ENCODE measurements around the gene SYNE1. TPM values are rescaled to one million over a fixed set of nuclear protein-coding genes. Genes with fewer than 3 reads are reported as not detected.

The SYNE1 gene
- total RNA-seq, 3 donors from 2014 or later: 16.8 to 78.6 (median 22.3) TPM

- no peak for ATAC-seq
- no peaks in the 10 kb centered on the region for H3K36me3 ChIP-seq (ENCODE audit: low read depth)
- no peak overlapping the region for H3K4me3 ChIP-seq
- no peaks in the 10 kb centered on the region for H3K4me1 ChIP-seq (ENCODE audit: low read depth)
- H3K9me3 ChIP-seq: no peaks in the 10 kb centered on the region
- intact Hi-C loops (cut with DNase I, micrococcal nuclease): no loop called here
- DNase-seq: no peak
- TF ChIP-seq CTCF (IDR thresholded peaks at IDR 0.05): no peak
Observed at GRCh38 chr6:152173957-152174356, 463.2 kb downstream of the SYNE1 start.

- no peak for TF ChIP-seq CTCF (IDR thresholded peaks at IDR 0.05)
- DNase-seq: no peak
- intact Hi-C loops (cut with DNase I, micrococcal nuclease): no loop called here
- H3K4me3 ChIP-seq: no peak overlapping the region
- H3K9me3 ChIP-seq: no peaks in the 10 kb centered on the region
- no peaks in the 10 kb centered on the region for H3K36me3 ChIP-seq (ENCODE audit: low read depth)
- no peaks in the 10 kb centered on the region for H3K4me1 ChIP-seq (ENCODE audit: low read depth)
- no peak for ATAC-seq
Observed at GRCh38 chr6:152173321-152173720, 463.8 kb downstream of the SYNE1 start.

DNA sequence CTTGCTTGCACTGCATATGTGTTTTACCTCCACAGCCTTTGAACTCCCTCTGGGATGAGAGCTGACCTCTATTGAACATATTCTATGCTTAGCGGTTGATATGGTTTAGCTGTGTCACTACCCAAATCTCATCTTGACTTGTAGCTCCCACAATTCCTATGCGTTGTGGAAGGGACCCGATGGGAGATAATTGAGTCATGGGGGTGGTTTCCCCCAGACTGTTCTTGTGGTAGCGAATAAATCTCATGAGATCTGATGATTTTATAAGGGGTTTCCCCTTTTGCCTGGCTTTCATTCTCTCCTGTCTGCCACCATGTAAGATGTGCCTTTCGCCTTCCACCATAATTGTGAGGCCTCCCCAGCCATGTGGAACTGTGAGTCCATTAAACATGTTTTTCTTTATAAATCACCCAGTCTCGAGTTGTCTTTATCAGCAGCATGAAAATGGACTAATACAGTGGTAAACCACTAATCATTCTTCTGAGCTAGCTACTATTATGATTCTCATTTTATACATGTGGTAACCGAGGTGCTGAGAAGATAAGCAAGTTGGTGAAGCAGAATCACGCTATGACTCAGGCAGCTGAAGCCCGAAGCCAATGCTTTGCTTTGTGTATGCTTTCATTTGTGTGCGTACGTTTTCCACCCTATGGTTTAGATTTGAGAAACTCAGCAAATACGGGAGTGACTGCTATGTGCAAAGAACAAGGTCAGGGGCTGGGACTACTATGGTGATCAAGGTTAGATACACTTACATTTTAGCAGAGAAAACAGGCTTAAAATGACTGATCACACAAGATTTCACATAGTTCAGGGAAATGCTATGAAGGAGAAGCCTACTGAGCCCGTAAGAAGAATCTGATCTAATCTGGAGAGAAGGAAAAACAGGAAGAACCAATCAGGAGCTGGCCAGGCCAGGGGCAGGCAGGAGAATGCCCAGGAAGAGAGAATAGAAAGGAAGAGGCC, 466.2 kb downstream of the SYNE1 start:
- H3K9me3 ChIP-seq: no peaks in the 10 kb centered on the region
- no peak for DNase-seq
- intact Hi-C loops (cut with DNase I, micrococcal nuclease): no loop called here
- TF ChIP-seq CTCF (IDR thresholded peaks at IDR 0.05): no peak
- H3K36me3 ChIP-seq (ENCODE audit: low read depth): no peaks in the 10 kb centered on the region
- peak; percentile 68 for ATAC-seq
- no peak overlapping the region for H3K4me3 ChIP-seq
- no peaks in the 10 kb centered on the region for H3K4me1 ChIP-seq (ENCODE audit: low read depth)

- intact Hi-C loops (cut with DNase I, micrococcal nuclease): no loop called here
- Histone ChIP-seq H3K36me3 (ENCODE audit: low read depth) (no peaks in the 10 kb centered on the region), H3K9me3 (no peaks in the 10 kb centered on the region), H3K4me3 (no peak overlapping the region), H3K4me1 (ENCODE audit: low read depth) (no peaks in the 10 kb centered on the region)
- TF ChIP-seq CTCF (IDR thresholded peaks at IDR 0.05): no peak
- DNase-seq: no peak
- ATAC-seq: no peak
Observed at GRCh38 chr6:152170313-152170701, 466.9 kb downstream of the SYNE1 start.

- no peaks in the 10 kb centered on the region for H3K36me3 ChIP-seq (ENCODE audit: low read depth)
- no peak overlapping the region for H3K4me3 ChIP-seq
- intact Hi-C loops (cut with DNase I, micrococcal nuclease): no loop called here
- DNase-seq: no peak
- TF ChIP-seq CTCF (IDR thresholded peaks at IDR 0.05): no peak
- ATAC-seq: no peak
- H3K9me3 ChIP-seq: no peaks in the 10 kb centered on the region
- no peaks in the 10 kb centered on the region for H3K4me1 ChIP-seq (ENCODE audit: low read depth)
Observed at GRCh38 chr6:152167641-152168603, 469.2 kb downstream of the SYNE1 start.
